Stimulated activated CD4-positive, alpha-beta T cell treated with anti-CD3 and anti-CD28 coated beads, Interleukin-4, amount 100 ng/mL, for 24 hours (primary cell): ENCODE measurements around the gene PNPLA6.
"Not testable (repeated sequence)": the region's sequence is repeated elsewhere in the genome, so short reads cannot be mapped to it uniquely, and the experiment has no call there.

Source experiments
- DNase-seq: peaks from one replicate; pipeline ENCODE4 v3.0.0-alpha.2; 2020

PNPLA6 gene

DNA sequence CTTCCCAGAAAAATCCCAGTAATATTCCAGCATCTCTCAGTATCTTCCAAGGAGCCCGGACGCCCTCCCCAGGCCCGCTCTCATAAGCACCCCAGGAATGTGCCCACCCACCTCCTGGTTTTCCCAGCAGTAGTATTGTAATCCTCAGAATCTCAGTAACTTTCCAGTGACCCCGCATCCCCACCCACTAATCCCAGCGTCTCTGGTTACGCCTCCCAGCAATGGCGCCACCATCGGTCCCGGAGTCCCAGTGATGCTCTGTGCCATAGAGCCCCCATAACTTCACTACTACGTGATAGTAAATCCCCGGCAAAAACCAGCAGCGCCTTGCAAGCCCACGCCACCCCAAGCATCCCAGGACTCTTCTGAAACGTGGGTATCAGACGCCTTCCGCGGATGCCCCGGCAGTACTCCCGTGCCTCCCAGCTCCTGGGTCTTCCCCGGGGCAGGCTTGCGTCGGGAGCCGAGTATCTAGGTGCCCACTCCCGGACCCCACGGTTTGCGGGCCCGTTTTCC lies 928 bp upstream of the PNPLA6 start:
- DNase-seq = peak; percentile 43

DNA sequence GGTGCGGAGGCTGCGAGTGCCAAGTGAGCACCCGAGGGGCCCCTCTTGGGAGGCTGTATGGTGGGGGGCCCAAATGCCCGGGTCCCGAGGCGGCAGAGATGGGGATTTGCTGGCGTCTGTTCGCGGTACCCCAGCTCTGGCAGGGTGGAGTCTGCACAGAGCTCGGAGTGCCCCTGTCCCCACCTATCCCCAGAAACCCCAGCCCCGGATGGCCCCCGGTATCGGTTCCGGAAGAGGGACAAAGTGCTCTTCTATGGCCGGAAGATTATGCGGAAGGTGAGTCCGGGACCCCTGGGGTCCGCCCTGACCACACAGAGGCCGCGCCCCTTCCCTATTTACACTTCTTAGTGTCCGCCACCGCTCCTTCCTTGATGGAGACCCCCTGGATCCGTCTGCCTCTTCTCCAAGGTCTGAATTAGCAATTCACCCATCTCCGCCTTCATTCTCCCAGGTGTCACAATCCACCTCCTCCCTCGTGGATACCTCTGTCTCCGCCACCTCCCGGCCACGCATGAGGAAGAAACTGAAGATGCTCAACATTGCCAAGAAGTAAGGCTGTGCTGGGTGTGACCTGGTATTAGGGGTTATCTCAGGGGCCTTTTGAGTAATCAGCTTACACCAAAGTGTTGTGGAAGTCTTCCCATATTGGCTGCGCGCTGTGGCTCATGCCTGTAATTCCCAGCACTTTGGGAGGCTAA lies 630 bp downstream of the PNPLA6 start:
- no peak for DNase-seq

GRCh38 chr19:7538990-7539389 lies 3.5 kb downstream of the PNPLA6 start:
- DNase-seq = not testable (repeated sequence)

DNA sequence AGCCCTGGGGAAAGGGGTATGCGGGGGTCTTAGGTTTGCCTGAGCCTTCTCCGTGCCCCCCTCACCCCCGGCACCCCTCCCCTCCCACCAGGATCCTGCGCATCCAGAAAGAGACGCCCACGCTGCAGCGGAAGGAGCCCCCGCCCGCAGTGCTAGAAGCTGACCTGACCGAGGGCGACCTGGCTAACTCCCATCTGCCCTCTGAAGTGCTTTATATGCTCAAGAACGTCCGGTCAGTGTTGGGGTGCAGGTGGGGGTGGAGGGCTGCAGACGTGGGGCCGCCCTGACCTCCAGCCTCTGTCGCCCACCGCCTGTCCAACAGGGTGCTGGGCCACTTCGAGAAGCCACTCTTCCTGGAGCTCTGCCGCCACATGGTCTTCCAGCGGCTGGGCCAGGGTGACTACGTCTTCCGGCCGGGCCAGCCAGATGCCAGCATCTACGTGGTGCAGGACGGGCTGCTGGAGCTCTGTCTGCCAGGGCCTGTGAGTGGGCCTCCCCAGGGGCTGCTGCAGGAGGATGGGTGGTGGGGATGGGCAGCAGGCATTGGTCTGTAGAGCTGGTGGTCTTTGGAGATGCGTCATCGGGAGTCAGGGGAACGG lies 4.4 kb downstream of the PNPLA6 start:
- no peak for DNase-seq

DNA sequence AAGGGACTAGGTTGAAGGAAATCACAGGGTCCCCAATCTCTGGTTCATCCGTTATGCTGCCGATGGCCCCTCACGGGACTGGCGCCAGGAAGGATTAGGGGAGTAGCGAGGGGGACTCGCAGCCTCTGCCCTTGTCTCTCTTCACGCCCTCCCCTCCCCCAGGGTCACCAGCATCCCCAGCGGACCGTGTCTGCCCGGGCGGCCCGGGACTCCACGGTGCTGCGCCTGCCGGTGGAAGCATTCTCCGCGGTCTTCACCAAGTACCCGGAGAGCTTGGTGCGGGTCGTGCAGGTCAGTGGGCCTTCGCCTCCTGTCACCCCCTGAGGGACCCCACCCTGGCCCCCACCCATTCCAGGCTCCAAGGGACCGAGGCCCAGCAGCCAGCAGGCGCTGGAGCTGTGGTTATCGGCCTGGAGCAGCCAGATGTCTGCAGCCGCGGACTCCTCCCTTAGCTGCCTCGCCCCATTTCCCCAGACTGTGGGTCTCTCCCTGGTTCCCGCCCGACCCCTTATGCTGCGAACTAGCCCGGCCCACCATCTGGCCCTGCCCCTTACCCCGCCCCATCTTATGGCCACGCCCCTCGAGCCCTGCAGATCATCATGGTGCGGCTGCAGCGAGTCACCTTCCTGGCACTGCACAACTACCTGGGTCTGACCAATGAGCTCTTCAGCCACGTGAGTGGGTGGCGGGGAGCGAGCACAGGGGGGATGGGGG lies 5.4 kb downstream of the PNPLA6 start:
- DNase-seq = peak; percentile 41

- DNase-seq = no peak
Measured at GRCh38 chr19:7541475-7541824, 5.9 kb downstream of the PNPLA6 start.

DNA sequence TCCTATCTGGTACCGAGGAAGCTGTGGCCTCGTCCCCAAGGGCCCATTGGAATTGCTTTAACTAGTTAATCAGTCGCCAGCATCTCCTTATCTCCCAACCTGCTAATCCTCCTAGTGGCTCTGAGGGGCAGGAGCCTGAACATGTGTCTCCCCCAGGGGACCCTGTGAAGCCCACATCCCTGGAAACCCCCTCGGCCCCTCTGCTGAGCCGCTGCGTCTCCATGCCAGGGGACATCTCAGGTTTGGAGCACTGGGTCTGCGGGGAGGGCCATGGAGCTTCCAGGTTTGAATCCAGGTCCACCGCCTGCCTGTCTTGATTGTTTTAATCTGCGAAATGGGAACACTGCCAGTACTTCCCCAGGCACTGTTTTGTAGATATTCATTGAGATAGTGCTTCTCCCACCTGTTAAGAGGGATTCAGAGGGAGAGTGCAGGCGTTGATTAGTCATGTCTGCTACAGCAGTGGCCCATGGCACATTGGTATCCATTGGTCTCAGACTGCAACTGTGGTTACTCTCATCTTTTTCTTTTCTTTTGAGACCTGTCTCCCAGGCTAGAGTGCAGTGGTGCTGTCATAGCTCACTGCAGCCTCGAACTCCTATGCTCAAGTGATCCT lies 6.4 kb downstream of the PNPLA6 start:
- DNase-seq = no peak

DNA sequence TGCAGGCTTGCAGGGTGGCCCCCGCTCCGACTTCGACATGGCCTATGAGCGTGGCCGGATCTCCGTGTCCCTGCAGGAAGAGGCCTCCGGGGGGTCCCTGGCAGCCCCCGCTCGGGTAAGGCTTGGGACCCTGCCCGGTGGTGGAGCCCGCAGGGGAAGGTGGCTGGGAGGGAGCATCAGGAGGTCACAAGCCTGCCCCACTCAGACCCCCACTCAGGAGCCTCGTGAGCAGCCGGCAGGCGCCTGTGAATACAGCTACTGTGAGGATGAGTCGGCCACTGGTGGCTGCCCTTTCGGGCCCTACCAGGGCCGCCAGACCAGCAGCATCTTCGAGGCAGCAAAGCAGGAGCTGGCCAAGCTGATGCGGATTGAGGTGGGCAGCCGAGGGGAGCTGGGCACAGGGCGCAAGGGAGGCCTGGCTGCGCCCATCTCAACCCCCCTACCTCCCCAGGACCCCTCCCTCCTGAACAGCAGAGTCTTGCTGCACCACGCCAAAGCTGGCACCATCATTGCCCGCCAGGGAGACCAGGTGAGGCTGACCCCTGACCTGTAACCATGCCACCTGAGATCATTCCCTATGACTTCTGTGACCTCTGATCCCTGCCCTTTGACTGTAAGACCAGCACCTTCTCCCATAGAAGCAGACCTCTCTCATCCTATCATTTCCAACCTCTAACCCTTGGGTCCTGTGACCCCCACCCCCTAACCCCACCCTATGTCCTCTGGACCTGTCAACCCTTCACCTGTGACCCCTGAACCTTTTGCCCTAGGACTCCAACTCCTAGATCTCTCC lies 7.2 kb downstream of the PNPLA6 start:
- no peak for DNase-seq

DNA sequence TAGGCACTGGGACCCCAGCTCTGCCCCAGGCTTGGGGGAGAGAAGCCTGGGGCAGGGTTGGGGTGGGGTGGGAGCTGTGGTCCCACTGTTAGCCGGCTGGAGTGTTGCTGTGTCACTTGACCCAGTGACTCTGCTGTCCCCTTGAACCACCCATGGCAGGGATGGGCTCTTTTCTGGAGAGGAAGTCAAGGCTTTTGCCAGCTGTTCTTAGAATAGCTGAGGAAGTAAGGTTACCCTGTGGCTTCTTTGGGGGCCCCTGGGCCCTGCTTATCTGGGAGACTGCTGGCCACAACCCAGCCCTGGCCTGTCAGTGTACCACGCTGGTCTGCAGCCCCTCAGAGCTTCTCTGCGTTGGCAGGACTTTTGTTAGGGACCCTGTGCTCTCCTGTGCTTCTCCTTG lies 9.1 kb downstream of the PNPLA6 start:
- DNase-seq = no peak

- DNase-seq = no peak
Measured at GRCh38 chr19:7545300-7545699, 9.8 kb downstream of the PNPLA6 start.

DNA sequence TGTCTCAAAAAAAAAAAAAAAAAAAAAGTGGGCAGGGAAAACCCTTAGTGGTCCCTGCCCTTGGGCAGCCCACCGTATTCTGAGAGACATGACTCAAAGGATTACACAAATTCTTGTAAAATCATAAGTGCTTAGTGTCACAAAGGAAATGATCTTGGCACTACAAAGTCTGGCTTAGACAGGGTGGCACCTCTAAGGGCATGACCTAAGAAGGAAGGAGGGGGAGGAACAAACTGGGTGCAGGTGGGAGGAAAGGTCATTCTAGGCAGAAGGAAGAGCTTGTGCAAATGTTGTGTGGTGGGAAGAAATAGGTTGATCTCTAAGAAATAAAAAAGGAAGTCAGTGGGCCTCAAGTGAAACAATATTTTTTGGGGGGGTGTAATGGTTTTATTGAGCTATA lies 10.4 kb downstream of the PNPLA6 start:
- DNase-seq = no peak

DNA sequence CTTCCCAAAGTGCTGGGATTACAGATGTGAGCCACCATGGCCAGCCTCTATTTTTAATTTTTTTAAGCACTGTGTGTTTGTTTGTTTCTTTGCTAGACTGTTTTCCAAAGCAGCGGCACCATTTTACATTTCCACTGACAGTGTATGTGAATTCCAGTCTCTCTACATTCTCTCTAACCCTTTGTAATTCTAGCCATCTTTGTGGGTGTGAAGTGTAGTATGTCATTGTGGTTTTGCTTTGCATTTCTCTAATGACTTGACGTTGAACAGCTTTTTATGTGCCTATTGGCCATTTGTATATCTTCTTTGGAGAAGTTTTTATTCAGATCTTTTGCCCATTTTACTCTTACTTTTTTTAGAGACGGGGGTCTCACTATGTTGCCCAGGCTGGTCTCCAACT lies 11.6 kb downstream of the PNPLA6 start:
- DNase-seq = no peak

DNA sequence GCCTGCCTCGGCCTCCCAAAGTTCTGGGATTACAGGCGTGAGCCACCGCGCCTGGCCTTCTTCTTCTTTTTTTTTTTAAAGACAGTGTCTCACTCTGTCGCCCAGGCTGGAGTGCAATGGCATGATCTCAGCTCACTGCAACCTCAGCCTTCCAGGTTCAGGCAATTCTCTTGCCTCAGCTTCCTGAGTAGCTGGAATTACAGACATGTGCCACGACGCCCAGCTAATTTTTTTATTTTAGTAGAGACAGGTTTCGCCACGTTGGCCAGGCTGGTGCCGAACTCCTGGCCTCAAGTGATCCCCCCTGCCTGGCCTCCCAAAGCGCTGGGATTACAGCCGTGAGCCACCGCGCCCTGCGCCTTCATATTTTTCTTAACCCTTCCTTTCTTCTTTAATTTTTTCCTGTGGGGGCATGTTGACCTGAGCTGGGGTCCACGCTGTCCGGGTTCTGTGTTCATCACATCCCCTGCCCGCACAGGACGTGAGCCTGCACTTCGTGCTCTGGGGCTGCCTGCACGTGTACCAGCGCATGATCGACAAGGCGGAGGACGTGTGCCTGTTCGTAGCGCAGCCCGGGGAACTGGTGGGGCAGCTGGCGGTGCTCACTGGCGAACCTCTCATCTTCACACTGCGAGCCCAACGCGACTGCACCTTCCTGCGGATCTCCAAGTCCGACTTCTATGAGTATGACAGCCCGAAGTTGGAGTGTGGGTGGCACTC lies 14.1 kb downstream of the PNPLA6 start:
- no peak for DNase-seq

- no peak for DNase-seq
Measured at GRCh38 chr19:7550169-7550770, 14.8 kb downstream of the PNPLA6 start.

GRCh38 chr19:7550987-7551761 lies 15.7 kb downstream of the PNPLA6 start:
- DNase-seq = no peak

DNA sequence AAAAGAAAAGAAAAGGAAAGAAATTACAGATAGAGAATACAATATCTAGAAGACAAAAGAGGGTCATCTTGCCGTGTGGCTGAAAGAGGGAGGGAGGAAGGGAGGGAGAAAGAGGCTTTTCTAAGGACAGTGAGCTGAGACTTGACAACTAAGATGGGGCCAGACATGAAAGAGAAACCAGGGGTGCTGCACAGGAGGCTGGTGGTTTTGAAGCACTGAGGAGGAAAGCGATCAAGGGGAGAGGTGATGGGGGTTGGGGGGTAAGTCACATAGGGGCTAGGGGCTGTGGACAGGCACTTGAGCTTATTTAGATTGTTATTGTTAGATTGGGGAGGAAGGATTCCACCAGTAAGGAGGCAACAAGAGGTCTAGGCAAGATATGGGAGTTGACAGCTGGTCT lies 17.3 kb downstream of the PNPLA6 start:
- no peak for DNase-seq

- no peak for DNase-seq
Measured at GRCh38 chr19:7554565-7554964, 19.0 kb downstream of the PNPLA6 start.

DNA sequence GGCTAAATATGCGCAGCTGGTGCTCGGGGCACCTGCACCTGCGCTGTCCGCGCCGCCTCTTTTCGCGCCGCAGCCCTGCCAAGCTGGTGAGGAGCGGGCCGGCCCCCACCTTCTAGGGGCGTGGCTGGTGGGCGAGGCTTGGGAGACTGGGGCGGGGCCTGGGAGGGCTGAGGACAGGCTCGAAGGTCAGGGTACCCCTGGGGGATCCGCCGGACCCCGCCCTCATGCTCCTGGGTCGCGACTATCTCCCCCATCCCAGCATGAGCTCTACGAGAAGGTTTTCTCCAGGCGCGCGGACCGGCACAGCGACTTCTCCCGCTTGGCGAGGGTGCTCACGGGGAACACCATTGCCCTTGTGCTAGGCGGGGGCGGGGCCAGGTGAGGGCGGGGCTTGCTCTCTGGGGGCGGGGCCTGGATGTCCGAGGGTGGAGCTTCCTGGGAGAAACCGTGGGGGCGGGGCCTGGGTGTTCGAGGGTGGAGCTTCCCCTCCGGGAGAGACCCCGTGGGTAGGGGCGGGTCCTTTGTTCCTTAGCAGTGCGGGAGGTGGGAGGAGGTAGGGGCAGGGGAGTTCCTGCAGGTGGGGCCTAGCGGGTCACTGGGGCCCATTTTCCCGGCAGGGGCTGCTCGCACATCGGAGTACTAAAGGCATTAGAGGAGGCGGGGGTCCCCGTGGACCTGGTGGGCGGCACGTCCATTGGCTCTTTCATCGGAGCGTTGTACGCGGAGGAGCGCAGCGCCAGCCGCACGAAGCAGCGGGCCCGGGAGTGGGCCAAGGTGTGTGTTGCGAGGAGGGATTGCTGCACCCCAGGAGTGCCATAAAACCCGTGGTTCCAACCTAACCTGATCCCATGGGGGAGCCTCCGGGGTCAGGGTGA lies 19.7 kb downstream of the PNPLA6 start:
- DNase-seq = peak; percentile 21

- no peak for DNase-seq
Measured at GRCh38 chr19:7556696-7557315, 21.3 kb downstream of the PNPLA6 start.
